ENCODE results near the gene MVB12B.

Gene MVB12B

DNA sequence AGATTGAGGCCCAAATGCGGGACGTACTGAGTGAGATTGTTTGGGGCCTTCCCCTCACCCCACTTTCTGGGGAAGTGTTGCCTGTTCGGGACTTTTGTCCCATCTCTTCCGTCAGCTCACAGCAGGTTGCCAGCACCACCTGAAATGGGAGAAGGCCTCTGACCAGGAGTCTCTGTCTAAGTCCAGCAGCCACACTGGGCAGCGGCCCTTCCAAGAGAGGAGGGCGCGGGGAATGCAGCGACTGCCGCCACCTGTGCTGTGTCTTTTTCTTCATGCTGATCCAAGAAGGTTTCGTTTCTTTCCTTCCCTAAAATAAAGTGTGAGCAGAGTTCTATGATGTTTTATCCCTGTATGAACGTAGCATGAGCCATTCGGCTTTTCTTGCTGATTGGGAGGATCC is 152.9 kb downstream of the MVB12B start:
- DNase-seq: no peak

DNA sequence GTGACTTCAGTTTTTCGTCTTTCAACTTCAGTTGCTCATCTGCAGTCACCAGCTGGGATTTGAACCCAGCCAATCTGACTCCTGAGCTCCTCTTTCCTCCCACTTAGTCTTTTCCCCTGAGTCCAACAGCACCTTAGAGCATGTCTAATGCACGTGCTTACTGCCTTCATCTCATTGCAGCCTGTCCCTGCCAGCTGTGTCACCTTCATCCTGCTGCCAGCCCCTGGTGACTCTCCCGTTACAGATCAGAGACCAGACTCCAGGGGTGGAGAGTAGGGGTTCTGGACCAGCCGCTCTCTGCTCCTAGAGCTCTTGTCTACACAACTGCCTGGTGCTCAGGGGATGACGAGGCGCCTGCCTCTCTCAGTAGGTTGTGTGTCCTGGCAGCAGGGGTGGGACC is 154.2 kb downstream of the MVB12B start:
- no peak for DNase-seq

DNA sequence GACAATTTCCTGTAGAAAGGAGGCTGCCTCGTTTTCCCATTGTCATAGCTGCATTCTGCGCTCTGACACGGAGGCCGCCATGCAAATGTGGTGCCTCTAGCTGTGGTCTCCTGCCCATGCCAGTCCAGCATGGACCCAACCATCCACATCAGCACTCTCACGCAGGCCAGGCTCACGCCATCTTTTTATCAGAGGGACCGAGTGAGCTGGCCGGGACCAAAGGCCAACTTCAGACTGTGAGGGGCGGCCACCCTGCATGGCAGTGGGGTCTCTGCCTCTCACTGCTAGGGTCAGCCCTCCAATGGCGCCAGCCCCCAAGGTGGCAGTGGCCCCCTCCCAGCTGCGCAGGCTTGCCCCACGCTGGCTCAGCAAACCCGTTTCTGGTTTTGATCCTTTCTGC is 155.2 kb downstream of the MVB12B start:
- no peak for DNase-seq

DNA sequence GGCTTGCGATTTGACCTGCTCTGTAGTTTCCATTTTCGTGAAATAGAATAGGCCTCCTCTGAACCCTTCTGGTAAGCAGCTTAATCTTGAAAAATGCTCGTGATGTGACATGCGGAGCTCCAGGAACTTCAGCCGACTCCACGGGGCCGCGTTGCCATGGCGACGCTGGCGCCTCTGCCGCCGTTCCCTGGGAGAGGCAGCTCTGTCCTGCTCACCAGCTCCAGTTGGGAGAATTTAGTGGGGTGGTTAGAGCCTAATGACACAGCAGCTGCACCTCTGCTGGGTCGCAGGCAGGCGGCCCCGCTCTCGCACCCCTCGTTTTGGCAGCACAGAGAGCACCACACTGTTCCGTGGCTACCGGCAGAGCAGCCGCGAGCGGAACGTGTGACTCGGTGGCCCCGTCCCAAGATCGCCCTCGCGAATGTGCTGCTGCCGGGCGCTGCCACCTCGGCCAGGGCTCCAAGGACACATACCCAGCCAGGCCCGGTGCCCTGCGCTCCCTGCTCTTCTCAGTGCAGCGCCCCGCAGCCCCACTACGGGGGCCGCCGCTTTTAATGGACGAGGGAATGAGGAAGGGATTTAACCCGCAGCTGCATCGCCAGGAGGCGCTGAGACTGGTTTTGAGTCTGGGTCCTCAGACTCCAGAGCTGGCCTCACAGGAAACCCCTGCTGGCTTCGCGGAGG is 155.9 kb downstream of the MVB12B start:
- DNase-seq: no peak

DNA sequence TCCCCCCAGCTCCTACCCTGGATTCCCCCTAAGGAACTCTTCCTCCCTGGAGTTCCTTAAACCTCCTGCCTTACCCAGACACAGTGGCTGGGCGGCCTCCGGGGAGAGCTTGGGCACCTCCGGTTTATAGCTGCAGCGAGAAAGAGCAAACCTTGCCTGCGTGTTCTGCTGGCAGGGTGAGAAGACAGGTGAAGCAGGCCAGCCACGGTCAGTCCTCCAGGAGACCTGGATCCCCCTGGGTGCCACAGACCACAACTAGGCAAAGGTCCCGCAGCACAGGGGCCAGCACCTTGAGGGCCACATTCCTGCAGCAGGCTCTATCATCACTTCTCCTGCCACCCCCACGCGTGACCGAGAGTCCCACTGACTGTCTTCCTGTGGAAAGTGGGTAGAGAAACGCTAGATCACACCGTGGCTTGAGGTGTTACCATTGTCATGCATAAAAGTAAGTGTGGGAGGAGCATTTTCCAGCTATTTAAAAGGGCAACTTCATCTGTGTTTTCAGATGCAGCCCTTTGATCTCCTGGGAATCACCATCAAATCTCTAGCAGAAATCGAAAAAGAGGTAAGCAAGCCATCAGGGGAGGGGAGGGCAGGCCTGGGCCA is 156.9 kb downstream of the MVB12B start:
- no peak for DNase-seq

DNA sequence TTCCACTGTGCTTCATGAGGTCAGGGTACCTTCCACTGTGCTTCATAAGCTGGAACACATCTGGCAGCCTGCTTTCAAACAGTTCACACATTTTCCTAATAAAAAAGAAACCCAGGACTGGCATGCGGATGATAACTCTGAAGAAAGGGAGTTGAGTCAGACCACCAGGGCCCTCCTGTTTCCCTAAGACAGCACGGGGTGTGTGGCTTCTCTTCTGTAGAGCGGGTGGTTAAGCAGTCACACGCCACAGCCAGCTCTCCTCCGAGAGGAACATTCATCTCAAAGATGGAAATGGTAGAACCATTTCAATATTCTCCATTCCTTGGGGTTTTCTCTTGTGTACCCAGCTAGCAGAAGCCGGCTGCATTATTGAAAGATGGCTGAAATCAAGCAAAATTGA is 159.0 kb downstream of the MVB12B start:
- DNase-seq: no peak

DNA sequence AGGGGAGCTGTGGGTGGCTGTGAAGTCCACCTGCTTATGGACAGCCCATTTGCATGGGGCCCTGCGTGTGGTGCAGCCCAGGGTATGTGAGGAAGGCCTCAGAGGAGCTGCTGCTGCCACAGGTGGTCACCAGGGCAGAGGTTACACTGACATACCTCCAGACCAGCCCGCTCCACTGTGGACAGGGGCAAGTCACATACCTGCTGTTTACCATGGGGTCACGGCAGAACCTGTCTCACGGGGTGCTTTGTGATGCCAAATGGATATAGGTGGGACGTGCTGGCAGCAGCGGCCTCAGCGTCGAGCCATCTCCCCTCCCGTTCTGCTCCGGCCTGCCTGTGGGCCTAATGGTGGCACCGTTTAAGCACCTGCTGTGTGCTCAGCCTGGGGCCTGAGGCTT is 159.6 kb downstream of the MVB12B start:
- DNase-seq: no peak

DNA sequence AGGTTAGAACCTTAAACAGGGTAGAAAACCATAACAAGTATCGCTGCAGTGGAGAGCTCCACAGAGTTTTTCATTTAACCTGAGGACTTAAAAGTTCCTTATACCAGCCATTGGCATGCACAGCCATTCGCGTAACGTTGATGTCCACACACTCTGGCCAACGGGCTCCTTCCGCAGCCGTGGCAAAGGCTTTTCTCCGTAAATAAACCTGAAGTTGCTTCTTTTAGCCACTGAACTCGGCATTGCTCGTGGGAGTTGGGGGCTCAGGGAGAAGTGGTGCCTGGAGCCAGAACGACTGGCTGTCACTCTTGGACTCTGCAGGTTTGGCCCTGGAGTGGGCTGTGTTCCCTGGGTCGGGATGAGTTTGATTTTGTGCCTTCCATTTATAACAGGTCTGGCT is 161.2 kb downstream of the MVB12B start:
- no peak for DNase-seq

DNA sequence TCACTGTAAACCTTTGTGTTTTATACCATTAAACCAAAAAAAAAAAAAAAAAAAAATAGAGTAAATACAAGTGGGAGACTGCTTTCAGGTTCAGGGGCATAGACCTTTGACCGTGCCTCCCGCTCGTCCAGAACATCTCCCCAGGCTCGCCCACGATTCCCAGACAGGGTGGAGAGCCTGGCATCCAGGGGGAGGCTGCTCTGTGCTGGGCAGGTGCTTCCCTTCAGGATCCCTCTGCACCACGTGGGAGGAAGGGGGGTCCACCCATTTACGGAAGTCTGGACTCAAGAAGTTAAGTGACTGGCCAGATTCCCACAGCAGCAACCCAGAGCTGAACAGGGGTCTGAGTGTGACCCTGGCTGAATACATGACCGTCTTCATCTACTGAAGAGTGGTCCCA is 161.7 kb downstream of the MVB12B start:
- DNase-seq: no peak

DNA sequence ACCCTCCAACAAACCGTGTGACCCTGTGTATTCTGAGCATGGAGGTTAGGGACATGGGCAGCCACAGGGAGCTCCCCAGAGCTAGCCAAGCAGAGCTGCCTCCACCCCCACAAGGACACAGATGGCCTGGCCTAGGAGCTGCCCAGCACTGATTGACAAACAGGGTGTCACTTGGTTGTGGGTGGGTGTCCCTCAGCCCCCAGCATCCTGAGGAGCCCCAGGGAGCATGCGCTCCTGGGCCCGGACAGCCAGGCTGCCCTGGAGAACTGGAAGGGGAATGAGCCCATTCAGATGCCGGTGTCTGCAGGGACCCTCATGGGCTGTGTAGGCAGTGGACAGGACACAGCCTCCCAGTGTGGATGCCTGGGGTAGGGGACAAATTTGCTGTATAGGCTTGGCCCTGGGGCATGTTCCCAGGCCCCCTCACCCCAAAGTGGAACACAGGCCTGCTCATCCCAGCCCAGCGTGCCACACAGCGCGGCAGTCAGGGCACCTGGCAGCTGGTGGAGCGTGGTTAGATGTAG is 162.3 kb downstream of the MVB12B start:
- DNase-seq: no peak

DNA sequence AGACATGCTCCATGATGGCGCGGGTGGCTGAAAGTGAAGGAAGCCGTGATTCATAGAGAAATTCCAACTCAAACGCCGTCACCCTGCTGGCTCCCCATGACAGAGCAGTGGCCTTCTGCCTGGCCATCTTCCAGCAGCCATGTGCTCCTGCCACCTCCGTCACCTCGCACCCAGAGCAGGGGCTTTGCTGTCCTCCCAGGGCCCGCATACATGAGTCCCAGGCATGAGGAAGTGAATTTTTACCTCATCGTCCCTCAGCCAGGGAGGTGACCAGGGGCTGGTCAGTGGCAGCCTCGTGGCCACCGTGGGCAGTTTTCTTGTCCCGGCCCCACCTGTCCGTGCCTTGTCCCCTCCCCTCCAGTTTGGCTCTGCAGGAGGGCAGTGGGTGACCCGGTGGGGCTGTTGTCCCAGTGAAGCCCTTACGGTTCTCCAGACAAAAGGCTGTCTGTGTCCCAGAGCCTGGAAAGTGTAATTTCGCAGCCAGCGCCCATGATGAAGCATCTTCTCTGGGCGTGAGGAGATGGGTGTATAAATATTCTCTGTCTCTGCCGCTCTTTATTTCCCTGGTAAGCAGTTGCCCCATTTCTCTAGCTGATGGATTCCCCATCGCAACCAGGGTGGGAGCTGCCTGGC is 163.1 kb downstream of the MVB12B start:
- DNase-seq: no peak

DNA sequence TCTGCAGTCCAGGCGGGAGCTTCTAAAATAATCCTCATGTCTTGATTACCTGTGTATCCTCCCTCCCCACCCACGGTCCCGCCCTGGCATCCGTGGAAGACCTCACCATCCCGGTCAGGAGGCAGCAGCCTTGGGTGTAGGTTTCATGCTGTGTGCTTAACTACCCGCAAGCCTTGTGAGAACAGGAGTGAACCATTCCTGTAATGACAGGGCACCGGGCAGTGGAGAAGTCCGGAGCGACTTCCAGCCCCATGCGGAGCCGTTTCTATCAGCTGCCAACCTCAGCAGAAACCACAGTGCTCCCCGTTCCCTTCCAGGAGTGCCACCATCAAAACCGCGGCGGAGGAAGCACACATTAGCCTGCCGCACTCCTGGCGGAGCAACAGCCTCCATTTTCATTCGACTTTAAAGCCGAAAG is 163.6 kb downstream of the MVB12B start:
- DNase-seq: no peak

DNA sequence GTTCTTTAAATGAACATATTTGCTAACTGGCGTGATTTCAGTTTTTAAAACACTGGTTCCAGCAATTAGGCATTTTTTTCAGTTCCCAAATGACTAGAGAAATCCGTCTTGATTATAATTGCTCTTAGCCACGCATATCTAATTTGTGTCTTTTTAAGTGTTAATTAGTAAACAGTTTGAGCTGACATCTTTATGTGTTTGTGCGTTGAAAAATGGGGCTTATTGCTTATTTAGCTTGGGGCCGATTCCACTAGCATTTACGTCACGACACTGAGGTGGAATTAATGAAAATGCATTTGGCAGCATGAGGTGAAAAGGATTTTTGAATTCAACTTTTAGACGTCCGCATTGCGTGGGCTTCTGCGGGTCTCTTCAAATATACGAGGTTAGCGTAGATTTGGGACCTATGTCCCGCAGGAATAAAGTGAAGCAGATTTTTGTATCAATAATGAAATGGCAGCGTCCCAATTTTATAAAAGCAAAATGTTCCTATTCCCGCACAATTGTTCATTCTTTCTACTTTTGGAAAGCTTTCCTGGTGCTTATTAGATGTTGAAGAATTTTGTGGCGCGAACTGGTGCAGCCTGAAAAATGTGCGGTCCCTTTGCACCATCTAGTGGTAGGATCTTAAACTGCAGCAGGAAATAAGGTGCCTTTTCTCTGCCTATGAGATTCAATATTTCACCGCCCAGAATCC is 164.4 kb downstream of the MVB12B start:
- DNase-seq: no peak

DNA sequence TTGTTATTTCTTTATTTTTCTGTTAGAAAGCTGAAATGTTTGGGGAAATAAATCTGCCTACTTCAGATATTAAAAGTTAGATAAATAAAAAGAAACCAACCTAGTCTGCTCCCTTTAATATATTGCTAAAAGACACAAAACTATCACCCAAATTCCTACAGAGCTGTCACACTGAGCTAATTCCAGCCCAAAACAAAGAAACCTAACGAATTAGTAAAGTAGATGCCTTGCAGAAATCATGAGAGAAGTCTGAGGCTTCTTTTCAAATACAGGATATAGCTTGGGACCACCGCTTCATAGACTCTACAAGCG is 164.9 kb downstream of the MVB12B start:
- no peak for DNase-seq

DNA sequence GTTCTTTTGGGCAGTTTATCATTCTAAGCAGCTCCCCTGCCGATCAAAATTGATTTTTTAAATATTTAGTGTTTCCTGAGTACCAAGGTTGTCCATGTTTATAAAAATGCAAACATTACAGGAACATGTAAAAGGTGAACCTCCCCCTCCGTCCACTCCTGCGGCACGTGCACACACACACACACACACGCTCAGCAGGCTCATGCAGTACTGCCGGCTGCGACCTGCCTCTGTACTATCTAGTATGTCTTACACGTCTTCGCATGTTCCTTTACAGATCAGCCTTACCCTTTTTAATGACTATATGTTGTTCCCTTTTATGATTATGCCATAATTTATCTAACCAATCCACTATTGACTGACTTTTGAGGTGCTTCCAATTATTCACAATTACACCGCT is 165.3 kb downstream of the MVB12B start:
- no peak for DNase-seq

DNA sequence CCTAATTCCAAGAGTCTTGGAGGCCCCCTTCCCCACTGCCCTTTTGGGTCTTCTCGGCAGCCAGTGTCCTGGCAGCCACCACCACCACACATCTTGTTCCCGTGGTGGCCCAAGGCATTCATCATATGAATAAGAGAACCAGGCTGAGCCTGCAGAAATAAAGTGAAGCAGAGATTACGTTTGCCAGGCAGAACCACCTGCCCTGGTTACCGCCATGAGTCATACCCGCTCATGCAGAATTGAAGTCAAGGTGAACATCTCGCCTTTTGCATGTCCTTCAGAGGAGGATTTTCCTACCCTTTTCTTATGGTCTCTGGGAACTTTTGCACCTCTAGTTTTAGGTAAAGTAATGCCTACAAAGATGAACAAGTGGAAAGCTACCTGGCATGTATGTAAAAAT is 167.6 kb downstream of the MVB12B start:
- no peak for DNase-seq

DNA sequence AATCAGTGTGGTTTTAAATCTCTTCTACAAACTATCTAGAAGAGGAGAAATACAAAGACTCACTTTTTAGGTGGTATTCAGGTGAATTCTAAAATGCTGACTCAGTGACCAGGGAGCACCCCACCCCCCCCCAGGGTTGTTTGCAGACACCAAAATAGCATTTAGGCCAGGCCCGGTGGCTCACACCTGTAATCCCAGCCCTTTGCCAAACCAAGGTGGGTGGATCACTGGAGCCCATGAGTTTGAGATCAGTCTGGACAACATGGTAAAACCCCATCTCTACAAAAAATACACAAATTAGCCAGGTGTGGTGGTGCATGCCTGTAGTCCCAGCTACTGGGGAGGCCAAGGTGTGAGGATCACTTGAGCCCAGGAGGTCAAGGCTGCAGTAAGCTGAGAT is 168.1 kb downstream of the MVB12B start:
- DNase-seq: no peak

DNA sequence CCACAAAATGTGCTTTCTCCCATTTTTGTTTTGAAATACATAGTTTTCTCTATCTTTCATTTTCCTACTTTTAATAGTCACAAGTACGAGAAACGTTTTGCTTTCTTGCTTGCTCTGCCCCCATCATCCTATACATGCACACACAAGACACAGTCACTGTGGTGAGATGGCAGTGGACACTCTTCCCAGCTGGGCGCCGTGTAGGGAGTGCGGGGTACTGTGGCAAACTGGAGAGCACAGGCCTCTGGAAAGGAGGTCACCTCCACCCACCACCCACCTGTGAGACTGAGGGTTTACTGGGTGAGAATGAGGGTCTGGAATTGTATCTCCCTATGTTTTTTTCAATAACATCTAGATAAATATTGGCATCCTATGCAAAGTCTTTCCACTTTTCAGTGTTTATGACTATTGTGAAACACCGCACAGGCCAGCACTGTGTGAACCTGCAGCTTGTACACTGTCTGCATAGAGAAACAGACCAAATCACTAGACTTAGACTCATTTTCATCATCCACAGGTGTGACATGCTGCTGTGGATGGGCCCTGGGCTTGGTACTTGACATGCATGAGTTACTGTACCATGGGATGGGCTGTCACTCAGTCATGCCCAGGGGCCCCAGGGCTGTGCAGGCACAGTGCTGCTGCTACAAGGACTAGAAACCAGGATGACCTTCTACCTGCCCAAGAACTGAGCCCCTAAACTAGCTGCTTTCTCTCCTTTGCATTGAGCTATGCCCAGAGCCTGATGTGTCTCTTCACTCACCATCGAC is 169.0 kb downstream of the MVB12B start:
- no peak for DNase-seq

DNA sequence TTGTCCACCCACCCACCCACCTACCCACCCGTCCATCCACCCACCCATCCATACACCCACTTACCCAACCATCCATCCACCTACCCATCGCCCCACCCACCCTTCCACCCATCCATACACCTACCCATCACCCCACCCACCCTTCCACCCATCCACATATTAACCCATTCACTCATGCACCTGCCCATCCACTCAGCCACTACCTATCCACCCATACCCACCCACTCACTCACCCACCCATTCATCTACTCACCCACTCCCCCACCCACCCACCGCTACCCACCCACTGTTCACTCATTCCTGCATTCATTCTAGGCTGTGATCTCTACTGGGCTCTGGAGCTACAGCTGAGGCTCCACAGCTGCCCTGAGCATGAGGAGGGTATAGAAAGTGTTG is 169.6 kb downstream of the MVB12B start:
- no peak for DNase-seq

DNA sequence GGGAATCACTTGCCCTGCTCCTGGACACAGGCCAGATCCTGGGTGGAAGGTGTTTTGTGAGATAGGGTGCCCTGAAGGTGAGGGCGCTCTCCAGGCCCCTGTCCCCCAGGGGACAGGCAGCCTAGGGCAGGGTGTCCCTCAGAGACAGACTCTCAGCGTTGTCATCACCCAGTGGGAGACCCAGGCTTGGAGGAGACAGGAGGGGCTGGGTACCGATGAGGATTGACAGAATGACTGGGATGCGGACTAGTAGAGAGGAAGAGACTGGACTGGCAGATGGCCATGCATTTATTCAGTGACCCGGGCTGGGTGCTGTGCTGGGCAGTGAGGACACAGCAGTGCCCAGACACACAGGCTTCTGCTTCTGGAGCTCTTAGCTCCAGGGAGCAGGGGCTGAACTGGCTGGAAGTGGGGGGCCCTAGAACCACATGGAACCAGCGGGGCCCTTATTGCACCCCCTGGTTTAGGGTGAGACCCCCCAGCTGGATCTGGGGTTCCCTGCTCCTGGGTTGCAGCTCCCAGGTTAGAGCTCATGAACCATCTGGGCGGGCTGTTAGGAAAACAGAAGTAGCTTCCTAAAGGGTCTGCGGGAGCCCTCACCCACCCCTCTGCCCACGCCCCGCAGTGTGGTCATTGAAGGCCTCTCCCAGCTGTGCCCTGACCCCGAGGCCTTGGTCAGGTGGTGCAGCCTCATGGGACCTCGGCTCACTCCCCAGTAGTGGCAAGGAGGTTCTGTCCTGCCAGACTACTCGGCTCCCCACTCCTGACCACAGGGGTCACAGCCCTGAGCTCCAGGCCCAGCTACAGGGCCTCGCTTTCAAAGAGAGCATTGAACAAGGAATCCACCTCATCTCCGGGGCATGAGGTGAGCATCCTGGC is 170.4 kb downstream of the MVB12B start:
- DNase-seq: no peak

DNA sequence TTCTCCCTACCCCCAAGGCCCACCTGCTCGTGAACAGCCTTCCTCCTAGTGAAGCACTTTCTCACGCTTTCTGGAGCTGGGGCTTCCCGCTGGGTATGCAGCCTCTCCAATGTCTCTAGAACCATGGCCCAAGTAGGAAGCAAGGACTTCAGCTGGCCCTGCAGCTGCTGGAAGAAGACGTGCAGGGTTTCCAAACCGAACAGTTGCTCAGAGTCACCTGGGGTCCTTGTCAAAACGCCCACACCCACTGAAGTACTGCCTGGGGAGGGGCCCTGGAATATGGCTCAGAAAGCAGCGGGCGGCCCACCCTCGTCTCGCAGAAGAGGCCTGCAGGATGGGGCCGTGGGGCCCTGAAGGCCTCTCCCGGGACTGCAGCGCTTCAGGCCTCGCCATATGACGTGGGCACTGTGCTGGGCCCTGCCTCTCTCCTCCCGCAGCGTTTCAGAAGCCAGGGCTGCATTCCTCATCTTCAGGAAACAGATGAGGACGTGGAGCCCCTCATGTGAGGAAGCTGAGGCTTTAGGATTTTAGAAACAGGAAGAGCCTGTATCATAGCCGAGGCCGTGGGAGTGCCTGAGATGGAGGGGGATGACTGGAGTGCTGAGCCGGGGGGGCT is 171.1 kb downstream of the MVB12B start:
- DNase-seq: no peak

DNA sequence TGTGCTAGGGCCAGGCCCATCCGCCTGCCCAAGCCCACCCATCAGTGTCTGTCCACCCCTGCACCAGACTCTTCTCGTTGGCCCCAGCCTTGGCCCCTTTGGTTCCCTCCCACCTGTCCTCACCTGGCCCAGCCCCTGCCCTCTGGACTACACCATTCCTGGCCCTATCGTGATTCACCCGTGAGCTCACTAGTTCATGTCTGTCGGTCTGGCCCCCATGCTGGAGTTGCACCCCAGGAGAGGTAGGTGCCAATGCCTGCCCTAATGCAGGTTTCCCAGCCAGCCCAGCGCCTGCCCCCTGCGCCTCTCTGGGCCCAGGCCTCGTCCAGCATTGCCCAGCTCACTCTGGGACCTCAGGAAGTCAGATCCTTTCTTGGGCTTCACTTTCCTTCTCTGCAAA is 171.7 kb downstream of the MVB12B start:
- no peak for DNase-seq

Data from NCI-H1436 treated with DMSO at 0.1 percent for 48 hours (cell line).